ENCODE data around the gene FKBP1A.

Gene FKBP1A

DNA sequence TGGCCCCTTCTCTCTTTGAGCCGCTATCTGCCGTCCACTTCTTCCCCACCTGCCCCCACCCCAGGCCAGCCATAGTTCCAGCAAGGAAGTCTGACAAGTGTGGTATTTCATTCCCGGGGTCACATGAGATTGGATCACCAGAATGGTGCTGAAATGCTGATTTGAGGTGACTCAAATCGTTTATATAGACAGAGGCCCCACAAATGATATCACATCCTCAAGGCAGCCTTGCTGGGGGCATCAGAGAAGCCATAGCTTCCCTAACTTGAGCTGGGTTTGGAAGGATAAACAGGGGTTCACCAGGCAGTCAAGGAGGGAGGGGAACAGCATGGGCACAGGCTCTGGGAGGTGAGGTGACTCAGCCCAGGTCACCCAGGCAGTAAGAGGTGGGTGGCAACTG lies 73.8 kb downstream of the FKBP1A start:
- TF ChIP-seq ZBTB7A (IDR thresholded peaks at IDR 0.05; ENCODE audit: low read depth) (no peak), RAD21 (IDR thresholded peaks at IDR 0.05; ENCODE audit: low read depth) (no peak), TCF12 (IDR thresholded peaks at IDR 0.05; ENCODE audit: low read depth) (no peak), FOXM1 (IDR thresholded peaks at IDR 0.05; ENCODE audit: borderline replicate concordance, low read depth) (no peak), TAF1 (IDR thresholded peaks at IDR 0.05; ENCODE audit: low read depth) (no peak), YY1 (IDR thresholded peaks at IDR 0.05; ENCODE audit: low read depth) (no peak), REST (IDR thresholded peaks at IDR 0.05; ENCODE audit: low read depth) (no peak), NFIC (IDR thresholded peaks at IDR 0.05) (no peak), CEBPB (IDR thresholded peaks at IDR 0.05) (no peak), TEAD4 (IDR thresholded peaks at IDR 0.05) (no peak), EGR1 (IDR thresholded peaks at IDR 0.05) (no peak), EP300 (IDR thresholded peaks at IDR 0.05; ENCODE audit: borderline replicate concordance) (no peak), CREB1 (IDR thresholded peaks at IDR 0.05; ENCODE audit: low read depth) (no peak)
- TF ChIP-seq, protein P1, sequence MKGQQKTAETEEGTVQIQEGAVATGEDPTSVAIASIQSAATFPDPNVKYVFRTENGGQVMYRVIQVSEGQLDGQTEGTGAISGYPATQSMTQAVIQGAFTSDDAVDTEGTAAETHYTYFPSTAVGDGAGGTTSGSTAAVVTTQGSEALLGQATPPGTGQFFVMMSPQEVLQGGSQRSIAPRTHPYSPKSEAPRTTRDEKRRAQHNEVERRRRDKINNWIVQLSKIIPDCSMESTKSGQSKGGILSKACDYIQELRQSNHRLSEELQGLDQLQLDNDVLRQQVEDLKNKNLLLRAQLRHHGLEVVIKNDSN (IDR thresholded peaks at IDR 0.05) = no peak
- TF ChIP-seq, protein P2, sequence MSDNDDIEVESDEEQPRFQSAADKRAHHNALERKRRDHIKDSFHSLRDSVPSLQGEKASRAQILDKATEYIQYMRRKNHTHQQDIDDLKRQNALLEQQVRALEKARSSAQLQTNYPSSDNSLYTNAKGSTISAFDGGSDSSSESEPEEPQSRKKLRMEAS (IDR thresholded peaks at IDR 0.05) = no peak

All from Ishikawa (cell line).